ENCODE data around the gene DOCK2.
"Not testable (repeated sequence)": the region's sequence is repeated elsewhere in the genome, so short reads cannot be mapped to it uniquely, and the experiment has no call there.

Gene DOCK2

GRCh38 chr5:169789417-169789940 lies 152.4 kb downstream of the DOCK2 start:
- DNase-seq (ENCODE audit: low spot score) = no peak

GRCh38 chr5:169791251-169791650 lies 154.2 kb downstream of the DOCK2 start:
- no peak for DNase-seq (ENCODE audit: low spot score)

GRCh38 chr5:169795338-169795737 lies 158.3 kb downstream of the DOCK2 start:
- DNase-seq (ENCODE audit: low spot score) = no peak

GRCh38 chr5:169796731-169797130 lies 159.7 kb downstream of the DOCK2 start:
- DNase-seq (ENCODE audit: low spot score) = no peak

GRCh38 chr5:169797577-169797976 lies 160.5 kb downstream of the DOCK2 start:
- no peak for DNase-seq (ENCODE audit: low spot score)

- DNase-seq (ENCODE audit: low spot score) = peak; percentile 81
Measured at GRCh38 chr5:169798438-169798837, 161.4 kb downstream of the DOCK2 start.

GRCh38 chr5:169798906-169799660 lies 162.0 kb downstream of the DOCK2 start:
- DNase-seq (ENCODE audit: low spot score) = no peak

- no peak for DNase-seq (ENCODE audit: low spot score)
Measured at GRCh38 chr5:169801324-169801777, 164.3 kb downstream of the DOCK2 start.

GRCh38 chr5:169801781-169802180 lies 164.7 kb downstream of the DOCK2 start:
- DNase-seq (ENCODE audit: low spot score) = no peak

- DNase-seq (ENCODE audit: low spot score) = peak; percentile 100
Measured at GRCh38 chr5:169803077-169803981, 166.3 kb downstream of the DOCK2 start.

- no peak for DNase-seq (ENCODE audit: low spot score)
Measured at GRCh38 chr5:169804861-169805260, 167.8 kb downstream of the DOCK2 start.

GRCh38 chr5:169805527-169805934 lies 168.5 kb downstream of the DOCK2 start:
- no peak for DNase-seq (ENCODE audit: low spot score)

- no peak for DNase-seq (ENCODE audit: low spot score)
Measured at GRCh38 chr5:169805937-169806700, 169.0 kb downstream of the DOCK2 start.

- no peak for DNase-seq (ENCODE audit: low spot score)
Measured at GRCh38 chr5:169808118-169808581, 171.1 kb downstream of the DOCK2 start.

- DNase-seq (ENCODE audit: low spot score) = not testable (repeated sequence)
Measured at GRCh38 chr5:169808880-169809279, 171.8 kb downstream of the DOCK2 start.

GRCh38 chr5:169809281-169809680 lies 172.2 kb downstream of the DOCK2 start:
- DNase-seq (ENCODE audit: low spot score) = no peak

- DNase-seq (ENCODE audit: low spot score) = no peak
Measured at GRCh38 chr5:169810524-169810923, 173.4 kb downstream of the DOCK2 start.

GRCh38 chr5:169811023-169811422 lies 173.9 kb downstream of the DOCK2 start:
- DNase-seq (ENCODE audit: low spot score) = no peak

- DNase-seq (ENCODE audit: low spot score) = no peak
Measured at GRCh38 chr5:169811680-169812079, 174.6 kb downstream of the DOCK2 start.

GRCh38 chr5:169812786-169813185 lies 175.7 kb downstream of the DOCK2 start:
- no peak for DNase-seq (ENCODE audit: low spot score)

GRCh38 chr5:169814045-169814444 lies 177.0 kb downstream of the DOCK2 start:
- DNase-seq (ENCODE audit: low spot score) = no peak
